Measurements from ENCODE around the gene FAM222B. TPM values are rescaled to one million over a fixed set of nuclear protein-coding genes. Genes with fewer than 3 reads are reported as not detected.
"Not testable (repeated sequence)": the region's sequence is repeated elsewhere in the genome, so short reads cannot be mapped to it uniquely, and the experiment has no call there.

FAM222B gene
- total and polyA plus RNA-seq, 2 of the 4 experiments (the other 2 are of a cell fraction): 2.5 to 10.8 TPM

GRCh38 chr17:28783161-28783560, 59.4 kb downstream of the FAM222B start:
- H2BK120ac ChIP-seq (ENCODE audit: low read depth, low read length): no peak overlapping the region
- no peak overlapping the region for H3K9ac ChIP-seq (ENCODE audit: low read depth, low read length)
- H2AFZ ChIP-seq (replicated peaks; ENCODE audit: low read length, poor library complexity): no peak overlapping the region
- H3K9me3 ChIP-seq (ENCODE audit: control insufficient read depth, insufficient read depth, low read length): no peaks in the 10 kb centered on the region
- ATAC-seq (ENCODE audit: low read depth) (no peak), DNase-seq (no peak)
- no peaks in the 10 kb centered on the region for H3K9me1 ChIP-seq (ENCODE audit: insufficient read depth, low read length)
- H2BK20ac ChIP-seq (ENCODE audit: low read depth, low read length): no peak overlapping the region
- no peak overlapping the region for H3K4me2 ChIP-seq (ENCODE audit: low read depth, low read length)
- BruUV-seq (replicated peaks): no TSS peak
- H3K56ac ChIP-seq (ENCODE audit: extremely low read depth, insufficient read depth, low read length): no peak overlapping the region
- no peak overlapping the region for H2BK15ac ChIP-seq (ENCODE audit: low read depth, low read length)
- H3K4ac ChIP-seq (ENCODE audit: low read depth, low read length): no peak overlapping the region
- no peak overlapping the region for H4K8ac ChIP-seq (ENCODE audit: low read depth in 2 of 2, low read length in 2 of 2)
- ChIA-PET POLR2A (ENCODE audit: unreplicated experiment) (no interaction called here), CTCF (no interaction called here)
- H2AK5ac ChIP-seq (ENCODE audit: low read depth, low read length): no peak overlapping the region
- intact Hi-C loops (cut with micrococcal nuclease) (no loop called here), in situ Hi-C loops (cut with MboI; ENCODE audit: low sequenced_read_pairs) (no loop called here), dilution Hi-C loops (cut with HindIII; ENCODE audit: low sequenced_read_pairs, unreplicated experiment) (no loop called here)
- WGBS, 2 experiments (ENCODE audit: extremely low coverage in 2 of 2, insufficient read length in 1 of 2): no CpG with 5 or more reads among the region's 3 CpGs
- H4K91ac ChIP-seq (ENCODE audit: insufficient read depth, low read depth, low read length): no peak overlapping the region
- peaks cover 15 to 56% of the 10 kb centered on the region in 2 experiments for H3K79me1 ChIP-seq (ENCODE audit: low read depth in 1 of 2, low read length in 2 of 2)
- no peak overlapping the region for H2BK5ac ChIP-seq (ENCODE audit: low read depth, low read length, poor library complexity, severe bottlenecking)
- no peak overlapping the region for H3K23ac ChIP-seq (ENCODE audit: low read depth, low read length)
- no peak overlapping the region for H4K5ac ChIP-seq (ENCODE audit: low read depth, low read length)
- no peaks in the 10 kb centered on the region for H3K27me3 ChIP-seq (ENCODE audit: control insufficient read depth, insufficient read depth, low read length)
- H3K18ac ChIP-seq (ENCODE audit: low read depth, low read length): no peak overlapping the region
- H3K4me1 ChIP-seq (ENCODE audit: control insufficient read depth, insufficient read depth, low read length): no peaks in the 10 kb centered on the region; the same call in 1 of the 2 replicates
- H3K27ac ChIP-seq (ENCODE audit: insufficient read depth, low read length): no peak overlapping the region
- no peak for TF ChIP-seq POLR2A (IDR thresholded peaks at IDR 0.05; ENCODE audit: low read depth, low read length)
- H4K20me1 ChIP-seq (ENCODE audit: insufficient read depth, low read length): peaks cover 27% of the 10 kb centered on the region; the same call in 1 of the 2 replicates
- no peak overlapping the region for H3K14ac ChIP-seq (replicated peaks; ENCODE audit: low read depth, low read length)
- no peak overlapping the region for H2AK9ac ChIP-seq (replicated peaks; ENCODE audit: low read depth, low read length, poor library complexity)
- peaks cover 5% of the 10 kb centered on the region for H3K36me3 ChIP-seq (ENCODE audit: control insufficient read depth, insufficient read depth, low read length)
- no peak overlapping the region for H3K4me3 ChIP-seq (ENCODE audit: insufficient read depth, low read depth, low read length)

- ATAC-seq (ENCODE audit: low read depth); H4K91ac ChIP-seq (ENCODE audit: insufficient read depth, low read depth, low read length); H3K4me3 ChIP-seq (ENCODE audit: insufficient read depth, low read depth, low read length); intact Hi-C loops (cut with micrococcal nuclease); H3K4me1 ChIP-seq (ENCODE audit: control insufficient read depth, insufficient read depth, low read length); H3K18ac ChIP-seq (ENCODE audit: low read depth, low read length); H3K4ac ChIP-seq (ENCODE audit: low read depth, low read length); in situ Hi-C loops (cut with MboI; ENCODE audit: low sequenced_read_pairs); POLR2A ChIA-PET (ENCODE audit: unreplicated experiment); H4K8ac ChIP-seq (ENCODE audit: low read depth in 2 of 2, low read length in 2 of 2); H2BK15ac ChIP-seq (ENCODE audit: low read depth, low read length); H2AFZ ChIP-seq (replicated peaks; ENCODE audit: low read length, poor library complexity); dilution Hi-C loops (cut with HindIII; ENCODE audit: low sequenced_read_pairs, unreplicated experiment); BruUV-seq (replicated peaks); H3K56ac ChIP-seq (ENCODE audit: extremely low read depth, insufficient read depth, low read length); H4K5ac ChIP-seq (ENCODE audit: low read depth, low read length); H2BK5ac ChIP-seq (ENCODE audit: low read depth, low read length, poor library complexity, severe bottlenecking); H2AK5ac ChIP-seq (ENCODE audit: low read depth, low read length); H3K9ac ChIP-seq (ENCODE audit: low read depth, low read length); DNase-seq; H2BK20ac ChIP-seq (ENCODE audit: low read depth, low read length); H3K9me3 ChIP-seq (ENCODE audit: control insufficient read depth, insufficient read depth, low read length); H2BK120ac ChIP-seq (ENCODE audit: low read depth, low read length); H3K27ac ChIP-seq (ENCODE audit: insufficient read depth, low read length); H3K36me3 ChIP-seq (ENCODE audit: control insufficient read depth, insufficient read depth, low read length); H3K23ac ChIP-seq (ENCODE audit: low read depth, low read length); H2AK9ac ChIP-seq (replicated peaks; ENCODE audit: low read depth, low read length, poor library complexity); H3K9me1 ChIP-seq (ENCODE audit: insufficient read depth, low read length); H3K4me2 ChIP-seq (ENCODE audit: low read depth, low read length); H3K14ac ChIP-seq (replicated peaks; ENCODE audit: low read depth, low read length); H3K27me3 ChIP-seq (ENCODE audit: control insufficient read depth, insufficient read depth, low read length): not testable (repeated sequence)
- CTCF ChIA-PET: interaction anchor here (0.6 kb wide), 1 partner anchor 156 kb away, joined by 3 read pairs; no protein-coding TSS in a partner anchor
- Histone ChIP-seq H3K79me1 (ENCODE audit: low read depth in 1 of 2, low read length in 2 of 2) (peaks cover 20 to 60% of the 10 kb centered on the region in 2 experiments), H4K20me1 (ENCODE audit: insufficient read depth, low read length) (peaks cover 29% of the 10 kb centered on the region; the same call in 1 of the 2 replicates)
- 100% methylated on average over 1 of the region's 13 CpGs; no CpG with 5 or more reads in 1 of the 2 experiments for WGBS, 2 experiments (ENCODE audit: extremely low coverage in 2 of 2, insufficient read length in 1 of 2)
Measured at GRCh38 chr17:28779601-28780000, 63.0 kb downstream of the FAM222B start.

Measured in IMR-90 (cell line).